Measurements from ENCODE around the gene MYADM.

The MYADM gene

DNA sequence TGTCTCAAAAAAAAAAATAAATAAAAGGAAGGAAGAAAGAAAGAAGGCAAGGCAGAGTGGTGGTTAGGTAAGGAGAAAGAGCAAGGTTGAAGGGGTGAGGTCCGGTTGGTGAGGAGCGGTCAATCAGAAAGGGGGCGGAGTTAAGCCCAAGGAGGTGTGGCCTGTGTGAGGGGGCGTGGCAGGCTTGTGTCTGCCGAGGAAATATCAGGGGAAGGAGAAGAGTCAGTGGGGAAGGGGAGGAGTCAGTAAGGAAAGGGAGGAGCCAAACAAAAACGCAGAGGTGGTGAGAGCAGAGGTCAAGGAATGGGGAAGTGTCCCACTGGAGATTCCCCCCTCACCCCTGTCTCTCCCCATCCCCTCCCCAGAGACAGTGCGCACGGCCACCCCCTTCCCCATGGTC lies 47.3 kb downstream of the MYADM start:
- no peak for DNase-seq (ENCODE audit: low spot score)

DNA sequence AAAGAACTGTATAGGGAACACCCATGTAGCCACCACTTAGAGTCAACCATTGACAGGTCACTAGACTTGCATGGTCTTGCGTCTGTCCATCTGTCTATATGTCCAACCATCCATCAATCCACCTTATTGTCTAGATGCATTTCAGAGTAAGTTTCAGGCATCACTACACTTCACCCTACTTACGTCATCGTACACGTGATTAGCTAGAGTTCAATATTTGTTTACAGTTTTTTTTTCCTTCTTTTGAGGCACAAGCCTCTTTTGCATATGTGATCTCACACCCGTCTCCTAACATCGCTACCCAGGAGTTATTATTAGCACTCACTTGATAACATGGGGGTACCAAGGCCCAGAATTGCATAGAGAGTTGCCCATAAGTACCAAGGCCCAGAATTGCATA lies 48.3 kb downstream of the MYADM start:
- no peak for DNase-seq (ENCODE audit: low spot score)

DNA sequence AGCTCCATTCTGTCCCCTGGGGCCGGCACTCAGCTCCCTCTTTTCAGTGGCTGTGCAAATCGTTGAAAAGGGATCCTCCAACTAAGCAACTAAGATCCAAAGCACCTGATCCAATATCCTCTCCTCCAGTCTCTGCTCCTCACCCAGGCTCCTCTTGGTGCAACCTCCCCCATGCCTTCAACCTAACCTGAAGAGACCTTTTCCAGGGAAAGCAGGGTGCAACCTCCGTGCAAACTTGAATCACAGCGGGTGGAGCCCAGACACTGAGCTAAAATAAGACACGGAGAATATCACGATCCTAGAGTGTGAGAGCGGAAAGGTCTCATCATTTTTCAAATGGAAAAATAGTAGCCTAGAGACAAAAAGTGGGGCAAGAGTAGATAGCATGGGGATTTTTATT lies 49.7 kb downstream of the MYADM start:
- no peak for DNase-seq (ENCODE audit: low spot score)
